Renal pelvis (tissue), 4 donors: Measurements from ENCODE around the gene MRPL11. TPM values are rescaled to one million over a fixed set of nuclear protein-coding genes. Genes with fewer than 3 reads are reported as not detected.
"Not testable (repeated sequence)": the region's sequence is repeated elsewhere in the genome, so short reads cannot be mapped to it uniquely, and the experiment has no call there.

Experiments used
- DNase-seq: peaks from one replicate; pipeline ENCODE4 v3.0.0-alpha.2; 2013
- polyA plus RNA-seq, 3 donors: library from polyadenylated mRNA; unstranded; fragments of 120-200 nt; gene quantifications; one replicate each; pipeline ENCODE4 v1.2.1, GENCODE V29; 2013; ENCODE audit not compliant: insufficient read length in 3 of 3

Gene MRPL11
- polyA plus RNA-seq, 3 donors, result 65.9 to 89.6 (median 85.9) TPM

DNA sequence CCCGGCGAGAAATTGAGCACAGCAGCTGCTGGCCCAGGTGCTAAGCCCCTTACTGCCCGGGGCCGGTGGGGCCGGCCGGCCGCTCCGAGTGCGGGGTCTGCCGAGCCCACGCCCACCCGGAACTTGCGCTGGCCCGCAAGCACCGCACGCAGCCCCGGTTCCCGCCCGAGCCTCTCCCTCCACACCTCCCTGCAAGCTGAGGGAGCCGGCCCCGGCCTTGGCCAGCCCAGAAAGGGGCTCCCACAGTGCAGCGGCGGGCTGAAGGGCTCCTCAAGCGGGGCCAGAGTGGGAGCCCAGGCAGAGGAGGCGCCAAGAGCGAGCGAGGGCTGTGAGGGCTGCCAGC lies 2.3 kb upstream of the MRPL11 start:
- DNase-seq, result not testable (repeated sequence)

DNA sequence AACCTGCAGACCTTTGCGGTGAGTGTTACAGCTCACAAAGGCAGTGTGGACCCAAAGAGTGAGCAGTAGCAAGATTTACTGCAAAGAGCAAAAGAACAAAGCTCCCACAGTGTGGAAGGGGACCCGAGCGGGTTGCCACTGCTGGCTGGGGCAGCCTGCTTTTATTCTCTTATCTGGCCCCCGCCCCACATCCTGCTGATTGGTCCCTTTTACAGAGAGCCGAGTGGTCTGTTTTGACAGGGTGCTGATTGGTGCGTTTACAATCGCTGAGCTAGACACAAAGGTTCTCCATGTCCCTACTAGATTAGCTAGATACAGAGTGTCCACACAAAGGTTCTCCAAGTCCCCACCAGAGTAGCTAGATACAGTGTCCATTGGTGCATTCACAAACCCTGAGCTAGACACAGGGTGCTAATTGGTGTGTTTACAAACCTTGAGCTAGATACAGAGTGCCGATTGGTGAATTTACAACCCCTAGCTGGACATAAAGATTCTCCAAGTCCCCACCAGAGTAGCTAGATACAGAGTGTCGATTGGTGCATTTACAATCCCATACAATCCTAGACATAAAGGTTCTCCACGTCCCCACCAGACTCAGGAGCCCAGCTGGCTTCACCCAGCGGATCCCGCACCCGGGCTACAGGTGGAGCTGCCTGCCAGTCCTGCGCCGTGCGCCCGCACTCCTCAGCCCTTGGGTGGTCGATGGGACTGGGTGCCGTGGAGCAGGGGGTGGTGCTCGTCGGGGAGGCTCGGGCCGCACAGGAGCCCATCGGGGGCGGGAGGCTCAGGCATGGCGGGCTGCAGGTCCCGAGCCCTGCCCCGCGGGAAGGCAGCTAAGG lies 1.7 kb upstream of the MRPL11 start:
- not testable (repeated sequence) for DNase-seq

DNA sequence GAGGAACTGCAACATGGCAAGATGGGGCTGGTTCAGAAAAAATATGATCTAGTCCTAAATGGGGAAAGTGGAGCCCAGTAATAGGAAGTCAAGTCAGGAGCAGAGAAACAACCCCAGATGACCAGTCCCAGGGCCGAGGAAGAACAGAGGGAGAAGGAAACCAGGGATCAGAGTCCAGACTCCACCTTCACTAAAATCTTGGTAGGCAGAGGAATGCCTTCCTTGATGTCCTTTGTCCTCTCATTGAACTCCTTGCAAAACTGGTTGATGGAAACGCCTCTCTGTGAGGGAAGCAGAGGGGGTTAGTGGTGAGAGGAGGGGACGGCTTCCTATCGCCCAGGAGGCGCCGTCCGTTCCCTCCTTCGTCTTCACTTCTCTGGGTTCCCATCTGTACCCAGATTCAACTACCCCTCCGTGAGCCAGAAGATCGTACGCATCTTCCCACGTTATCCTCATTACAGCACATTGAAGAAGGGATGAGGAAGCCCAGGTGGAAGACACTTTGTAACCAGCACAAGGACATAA lies 607 bp downstream of the MRPL11 start:
- no peak for DNase-seq

DNA sequence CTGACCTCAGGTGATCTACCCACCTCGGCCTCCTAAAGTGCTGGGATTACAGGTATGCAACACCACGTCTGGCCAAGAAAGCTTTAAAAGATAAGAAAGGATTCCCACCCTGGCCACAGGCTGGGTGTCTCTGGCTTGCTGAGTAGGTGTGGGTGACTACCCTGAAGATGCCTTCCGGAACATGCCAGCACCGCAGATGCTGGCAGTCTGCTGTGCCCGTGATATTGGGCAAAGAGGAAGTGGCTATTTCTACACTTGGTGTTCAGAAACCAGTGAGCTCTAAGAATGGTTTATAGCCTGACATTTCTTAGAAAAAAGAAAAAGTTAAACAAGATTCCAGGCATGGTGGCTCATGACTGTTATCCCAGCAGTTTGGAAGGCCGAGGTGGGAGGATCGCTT lies 6.1 kb downstream of the MRPL11 start:
- no peak for DNase-seq

DNA sequence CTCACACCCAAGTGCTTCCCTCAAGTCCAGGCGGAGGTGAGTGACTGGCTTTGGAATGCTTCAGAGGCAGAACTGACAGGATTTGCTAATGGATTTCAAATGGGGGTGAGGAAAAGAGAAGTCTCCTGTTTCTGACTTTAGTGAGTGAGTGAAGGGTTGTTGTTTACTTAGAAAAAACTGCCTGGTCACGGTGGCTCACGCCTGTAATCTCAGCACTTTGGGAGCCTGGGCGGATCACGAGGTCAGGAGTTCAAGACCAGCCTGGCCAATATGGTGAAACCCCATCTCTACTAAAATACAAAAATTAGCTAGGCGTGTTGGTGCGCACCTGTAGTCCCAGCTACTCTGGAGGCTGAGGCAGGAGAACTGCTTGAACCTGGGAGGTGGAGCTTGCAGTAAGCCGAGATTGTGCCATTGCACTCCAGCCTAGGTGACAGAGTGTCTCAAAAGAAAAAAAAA lies 6.7 kb downstream of the MRPL11 start:
- not testable (repeated sequence) for DNase-seq

DNA sequence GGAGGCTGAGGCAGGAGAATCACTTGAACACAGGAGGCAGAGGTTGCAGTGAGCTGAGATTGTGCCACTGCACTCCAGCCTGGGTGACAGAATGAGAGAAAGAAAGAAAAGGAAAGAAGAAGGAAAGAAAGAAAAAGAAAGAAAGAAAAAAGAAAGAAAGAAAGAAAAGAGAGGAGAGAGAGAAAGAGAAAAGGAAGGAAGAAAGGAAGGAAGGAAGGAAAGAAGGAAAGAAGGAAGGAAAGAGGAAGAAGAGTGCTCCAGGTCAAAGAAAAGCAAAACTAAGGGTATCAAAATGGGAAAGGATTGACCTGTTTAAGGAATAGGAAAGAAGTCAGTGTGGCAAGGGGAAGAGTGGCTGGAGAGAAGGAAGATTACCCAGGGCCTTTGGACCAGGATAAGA lies 7.4 kb downstream of the MRPL11 start:
- not testable (repeated sequence) for DNase-seq

DNA sequence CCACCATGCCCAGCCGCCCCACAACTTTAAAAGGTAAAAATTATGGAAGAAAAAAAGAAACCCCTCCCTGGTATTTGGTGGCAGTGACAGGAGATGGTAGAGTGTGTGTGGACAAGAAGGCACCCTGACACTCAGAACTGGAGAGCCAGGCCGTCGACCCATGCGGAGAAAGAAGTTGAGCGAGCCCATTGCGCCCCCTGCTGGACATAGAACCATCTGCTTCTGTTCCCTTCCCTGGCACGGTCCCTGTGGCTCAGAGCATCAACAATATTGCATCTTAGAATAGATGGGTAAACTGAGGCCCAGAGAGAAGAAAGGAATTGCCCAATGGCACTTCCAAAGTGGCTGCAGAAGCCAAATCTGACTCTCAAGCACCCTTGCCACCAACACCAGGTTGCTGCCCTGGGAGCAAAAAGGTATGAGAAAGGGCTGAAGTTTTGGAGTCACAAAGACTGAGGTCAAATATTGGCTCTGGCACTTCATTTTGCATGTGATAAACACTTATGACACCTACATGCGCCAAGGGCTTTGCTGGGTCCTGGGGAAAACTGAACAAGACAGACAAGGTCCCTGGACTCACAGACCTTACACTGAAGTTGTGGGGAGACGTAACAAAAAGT lies 8.6 kb downstream of the MRPL11 start:
- DNase-seq, result peak; percentile 45

DNA sequence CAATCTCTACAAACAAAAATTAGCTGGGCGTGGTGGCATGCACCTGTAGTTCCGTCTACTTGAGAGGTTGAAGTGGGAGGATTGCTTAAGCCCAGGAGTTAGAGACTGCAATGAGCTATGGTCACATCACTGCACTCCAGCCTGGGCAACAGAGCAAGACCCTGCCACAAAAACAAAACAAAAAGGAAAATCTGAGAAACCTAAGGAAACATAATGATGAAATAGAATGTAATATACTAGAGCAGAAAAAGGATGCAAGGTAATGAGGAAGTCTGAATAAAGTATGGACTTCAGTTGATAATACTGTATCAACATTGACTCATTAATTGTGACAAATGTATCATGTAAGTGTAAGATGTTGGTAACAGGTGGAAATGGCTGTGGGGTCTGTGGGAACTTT lies 9.7 kb downstream of the MRPL11 start:
- no peak for DNase-seq

DNA sequence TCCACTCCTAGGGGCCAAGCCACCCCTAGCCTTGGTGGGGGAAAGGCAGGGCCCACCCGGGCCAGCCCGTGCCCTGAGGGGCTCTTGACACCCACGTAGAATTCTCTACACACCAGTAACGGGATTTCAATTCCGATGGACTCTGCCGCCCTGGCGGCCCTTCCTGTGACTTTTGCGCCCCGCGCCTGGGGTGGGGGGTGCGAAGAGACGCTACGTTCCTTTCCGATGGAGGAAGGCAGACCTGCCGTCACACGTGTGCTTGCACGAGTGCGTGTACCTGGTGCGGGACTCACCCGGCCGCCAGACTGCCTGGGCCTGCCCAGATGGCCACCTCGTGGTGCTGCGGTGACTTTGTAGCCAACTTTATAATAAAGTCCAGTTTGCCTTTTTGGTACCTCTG lies 12.3 kb downstream of the MRPL11 start:
- no peak for DNase-seq

DNA sequence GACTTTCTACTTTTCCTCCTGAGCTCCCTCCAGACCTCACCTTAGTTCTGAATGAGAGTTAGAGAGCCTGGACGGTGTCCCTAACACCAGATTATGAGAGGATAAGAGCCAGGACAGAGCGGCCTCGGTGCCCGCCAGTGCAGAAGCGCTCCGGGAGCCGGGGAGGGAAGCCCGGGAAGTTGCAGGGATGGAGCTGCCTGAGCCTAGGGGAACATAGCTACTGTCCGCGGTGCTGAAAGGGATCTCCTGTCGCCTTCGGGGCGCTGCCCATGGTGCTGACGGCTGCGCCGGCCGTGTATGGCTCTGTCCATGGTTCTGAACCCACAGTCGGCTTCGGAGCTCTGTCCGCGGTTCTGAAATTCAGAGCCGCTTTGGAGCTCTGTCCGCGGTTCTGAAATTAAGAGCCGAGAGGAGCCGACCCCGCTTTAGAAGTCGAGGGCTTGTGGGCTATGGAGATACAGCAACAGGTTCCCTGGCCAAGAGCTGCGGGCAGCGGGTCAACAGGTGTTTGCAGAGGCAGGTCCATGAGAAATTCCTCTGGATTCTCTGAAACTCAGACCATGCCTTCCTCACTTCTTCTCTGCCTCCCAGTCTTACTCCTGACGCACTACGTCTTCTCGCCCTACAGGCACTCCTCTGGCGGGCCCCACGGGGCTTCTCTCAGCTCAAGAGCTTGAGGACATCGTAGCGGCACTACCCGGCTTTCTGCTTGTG lies 17.0 kb downstream of the MRPL11 start:
- peak; percentile 92 for DNase-seq

DNA sequence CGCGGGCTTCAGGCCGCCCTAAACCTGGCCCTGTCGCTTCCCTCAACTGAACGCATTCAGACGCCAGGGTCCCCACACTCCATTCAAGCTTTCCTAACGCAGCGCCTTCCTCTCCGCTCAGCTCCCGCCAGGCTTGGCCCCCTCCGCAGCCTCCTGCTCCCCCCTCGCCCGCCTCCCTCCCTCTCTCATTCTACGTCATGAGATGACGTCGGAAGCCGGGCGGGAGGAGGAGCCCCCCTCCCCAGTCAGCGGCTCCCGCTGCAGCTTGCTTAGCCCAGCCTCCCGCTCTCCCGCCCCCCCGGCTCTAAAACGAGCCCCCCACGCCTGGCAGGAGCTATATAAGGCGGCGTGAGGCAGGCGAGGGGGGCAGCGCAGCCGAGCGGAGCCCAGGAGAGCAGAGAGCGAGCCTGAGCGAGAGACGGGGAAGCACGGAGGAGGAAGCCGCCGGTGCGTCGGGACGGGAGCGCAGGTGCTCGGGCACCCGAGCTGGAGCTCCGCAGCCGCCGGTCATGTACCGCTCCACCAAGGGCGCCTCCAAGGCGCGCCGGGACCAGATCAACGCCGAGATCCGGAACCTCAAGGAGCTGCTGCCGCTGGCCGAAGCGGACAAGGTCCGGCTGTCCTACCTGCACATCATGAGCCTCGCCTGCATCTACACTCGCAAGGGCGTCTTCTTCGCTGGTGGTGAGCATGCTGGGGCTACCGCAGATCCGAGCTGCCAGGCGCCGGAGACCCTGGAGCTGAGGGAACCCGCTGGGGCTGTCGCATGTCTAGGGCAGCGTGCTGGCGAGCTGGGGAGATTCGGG lies 17.8 kb downstream of the MRPL11 start, which contains the start of gene NPAS4:
TSS of gene NPAS4 (plus strand) at position 365 of the 806 bp plus-strand sequence. CDS start at position 510, 145 bp downstream.
- no peak for DNase-seq

DNA sequence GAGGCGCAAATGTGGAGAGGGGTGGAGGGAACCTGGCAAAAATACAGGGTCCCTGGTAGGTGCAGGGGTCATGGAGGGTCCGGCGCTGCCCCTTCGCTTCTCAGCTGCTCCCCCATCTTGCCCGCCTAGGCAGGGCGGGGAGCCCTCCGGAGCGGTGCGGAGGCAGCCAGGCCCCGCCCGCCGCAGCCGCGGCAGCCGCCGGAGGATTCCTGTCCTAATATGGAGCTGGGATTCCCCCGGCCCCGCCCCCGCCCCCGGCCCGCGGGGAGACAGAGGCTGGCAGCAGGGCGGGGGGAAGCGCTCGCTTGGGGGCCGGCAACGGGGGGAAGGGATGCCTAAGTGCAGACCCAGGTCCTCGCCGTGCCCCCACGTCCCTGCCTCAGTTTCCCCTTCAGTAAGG lies 18.8 kb downstream of the MRPL11 start:
- DNase-seq, result no peak

DNA sequence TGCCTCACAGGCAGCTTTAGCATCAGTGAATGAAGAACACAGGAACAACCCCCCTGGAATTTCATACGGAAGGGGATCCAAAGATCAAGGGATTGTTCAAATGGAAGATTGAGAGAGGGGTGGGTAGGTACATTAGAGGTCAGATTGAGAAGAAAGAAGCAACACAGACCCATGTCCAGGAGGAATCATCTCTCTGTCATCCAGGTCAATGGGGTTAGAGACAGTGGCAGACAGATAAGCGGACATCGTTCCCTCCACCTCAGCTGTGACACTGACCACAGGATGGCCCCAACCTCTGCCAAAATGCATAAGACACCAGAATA lies 19.7 kb downstream of the MRPL11 start:
- DNase-seq, result no peak

DNA sequence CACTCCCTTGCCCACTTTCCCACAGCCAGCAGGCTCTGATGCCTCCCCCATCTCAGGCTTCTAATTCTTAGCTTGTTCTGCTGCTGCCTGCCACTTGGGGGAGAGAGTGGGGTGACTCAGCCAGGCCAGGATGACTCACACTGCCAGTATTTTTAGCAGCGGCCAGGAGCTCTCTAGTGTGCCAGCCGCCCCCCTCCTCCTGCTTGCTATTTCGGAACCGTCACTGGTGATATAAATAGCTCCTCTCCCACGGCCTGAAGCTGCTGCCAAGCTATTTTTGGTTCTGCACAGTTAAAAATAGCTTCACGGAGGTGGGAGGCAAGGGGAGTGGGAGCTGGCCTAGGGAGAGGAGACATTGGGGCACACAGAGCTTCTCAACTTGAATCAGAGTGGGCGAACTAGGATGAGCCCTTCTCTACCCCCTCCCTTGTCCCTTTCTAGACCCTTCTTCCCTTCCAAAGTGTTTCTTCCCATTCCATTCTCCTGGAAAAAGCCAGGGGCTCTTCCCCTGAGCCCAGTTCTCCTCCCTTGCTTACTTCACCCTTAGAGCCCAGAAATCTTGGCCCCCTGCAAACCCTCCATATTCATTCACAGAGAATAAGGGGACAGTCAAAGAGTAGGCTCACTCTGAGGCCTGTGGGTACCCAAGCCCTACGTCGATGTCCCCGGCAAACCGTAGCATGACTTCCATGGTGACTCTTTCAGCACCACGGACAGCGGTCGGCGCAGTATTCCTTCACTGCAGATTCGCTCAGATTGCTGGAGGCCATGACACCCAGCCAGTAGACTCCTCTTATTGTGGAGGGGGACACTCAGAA lies 20.3 kb downstream of the MRPL11 start:
- peak; percentile 80 for DNase-seq

DNA sequence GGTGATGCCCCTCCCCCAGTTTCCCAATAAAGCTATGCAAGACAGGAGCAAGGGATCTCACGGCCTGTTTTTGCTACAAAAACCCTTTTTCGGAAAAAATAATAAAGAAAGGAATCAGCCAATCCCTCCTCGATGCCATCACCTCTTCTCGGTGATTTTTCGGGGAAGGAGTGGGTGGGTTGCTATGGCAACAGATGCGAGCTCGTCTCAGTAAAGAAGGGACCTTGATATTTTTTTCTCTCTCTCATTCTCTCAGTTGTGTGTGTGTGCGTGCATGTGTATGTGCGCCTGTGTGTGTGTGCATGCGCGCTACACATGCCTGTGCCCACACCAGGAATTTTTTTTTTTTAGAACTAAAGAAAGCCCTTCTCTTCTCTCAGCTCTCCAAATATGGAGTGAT lies 21.6 kb downstream of the MRPL11 start:
- DNase-seq, result no peak

DNA sequence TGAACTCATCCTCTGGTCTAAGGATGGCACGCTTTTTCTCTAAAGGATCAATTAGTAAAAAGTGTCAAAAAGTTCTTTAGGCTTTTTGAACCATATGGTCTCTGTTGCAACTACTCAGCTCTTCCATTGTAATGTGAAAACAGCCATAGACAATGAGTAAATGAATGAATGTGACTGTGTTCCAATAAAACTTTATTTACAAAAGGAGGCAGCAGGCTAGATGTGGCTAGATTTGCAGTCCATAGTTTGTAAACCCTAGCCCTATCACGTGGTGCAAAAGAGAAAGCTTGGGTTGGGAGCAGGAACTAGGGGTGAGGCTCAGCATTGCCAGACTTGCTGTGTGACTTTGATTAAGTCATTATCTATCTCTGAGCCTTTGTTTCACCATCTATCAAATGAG lies 23.2 kb downstream of the MRPL11 start:
- DNase-seq, result no peak

DNA sequence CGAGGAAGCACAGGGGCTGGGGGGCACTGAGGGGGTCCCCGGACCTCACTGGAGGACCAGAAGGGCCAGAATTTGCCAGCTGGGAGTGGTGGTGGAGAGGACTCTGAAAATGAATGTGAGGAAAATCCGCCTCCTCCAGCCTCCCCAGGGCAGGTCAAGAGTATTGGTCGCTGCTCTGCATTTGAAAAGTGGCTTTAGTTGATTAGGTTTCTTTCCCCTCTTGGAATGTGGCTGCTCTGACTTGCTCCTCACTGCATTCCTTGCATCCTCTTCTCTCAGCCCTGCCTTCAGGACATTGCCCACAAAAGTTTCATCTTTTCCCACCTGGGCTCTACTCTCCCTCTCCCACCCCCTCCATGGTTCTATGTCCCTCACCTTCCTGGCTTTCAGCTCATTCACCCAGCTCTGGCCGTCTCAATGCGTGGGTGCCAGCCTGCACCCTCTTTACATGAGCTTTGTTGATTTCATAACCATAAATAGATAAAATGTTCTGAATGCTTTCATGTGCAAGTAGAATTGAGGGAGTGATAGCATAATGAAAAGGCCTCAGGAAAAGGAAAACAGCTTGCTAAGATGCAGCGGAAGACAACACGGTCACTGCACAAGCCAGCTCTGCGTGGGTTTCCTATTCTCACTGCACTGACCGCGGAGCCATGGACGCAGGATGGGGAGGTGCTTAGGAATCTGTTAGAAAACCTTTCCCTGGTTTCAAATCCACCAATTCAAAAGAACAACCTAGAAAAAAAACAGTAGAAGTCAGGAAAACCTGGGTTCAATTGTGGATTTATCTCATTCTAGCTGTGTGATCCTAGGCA lies 24.3 kb downstream of the MRPL11 start:
- no peak for DNase-seq

DNA sequence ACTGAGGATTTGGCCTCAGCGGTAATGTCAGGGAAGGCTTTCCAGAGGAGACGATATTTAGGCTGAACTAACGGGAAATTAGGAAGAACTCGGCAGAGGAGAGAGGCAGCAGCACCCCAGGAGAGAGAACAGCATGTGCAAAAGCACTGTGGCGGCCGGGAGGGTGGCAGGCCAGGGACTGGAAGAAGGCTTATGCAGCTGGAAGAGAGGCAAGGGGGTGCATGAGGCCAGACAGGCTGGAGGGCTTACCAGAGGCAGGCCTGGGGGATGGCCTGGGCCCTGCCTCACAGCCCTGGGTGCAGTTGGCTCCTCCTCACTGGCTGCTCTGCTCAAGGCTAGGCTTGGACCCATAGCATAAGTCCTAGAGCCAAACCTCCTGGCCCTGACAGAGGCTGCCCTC lies 25.5 kb downstream of the MRPL11 start:
- no peak for DNase-seq

DNA sequence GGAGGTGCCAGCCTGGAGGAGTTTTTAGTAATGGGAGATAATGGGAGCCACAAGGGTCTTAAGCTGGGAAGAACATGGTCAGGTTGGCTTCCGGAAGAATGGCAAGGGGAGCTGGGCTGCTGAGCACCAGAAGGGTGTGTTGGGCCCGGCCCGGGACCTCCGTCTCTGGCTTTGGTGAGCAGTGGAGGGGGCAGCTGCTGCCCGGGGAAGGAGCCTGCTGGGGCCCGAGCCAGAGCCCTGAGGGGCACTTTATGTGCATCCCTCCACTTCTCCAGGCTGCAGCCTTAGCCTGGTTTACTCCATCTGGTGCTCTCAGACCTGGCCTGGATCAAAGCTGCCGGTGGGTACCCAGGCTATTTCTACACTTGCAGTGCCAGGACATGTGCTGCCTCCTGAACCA lies 26.5 kb downstream of the MRPL11 start:
- DNase-seq, result no peak

DNA sequence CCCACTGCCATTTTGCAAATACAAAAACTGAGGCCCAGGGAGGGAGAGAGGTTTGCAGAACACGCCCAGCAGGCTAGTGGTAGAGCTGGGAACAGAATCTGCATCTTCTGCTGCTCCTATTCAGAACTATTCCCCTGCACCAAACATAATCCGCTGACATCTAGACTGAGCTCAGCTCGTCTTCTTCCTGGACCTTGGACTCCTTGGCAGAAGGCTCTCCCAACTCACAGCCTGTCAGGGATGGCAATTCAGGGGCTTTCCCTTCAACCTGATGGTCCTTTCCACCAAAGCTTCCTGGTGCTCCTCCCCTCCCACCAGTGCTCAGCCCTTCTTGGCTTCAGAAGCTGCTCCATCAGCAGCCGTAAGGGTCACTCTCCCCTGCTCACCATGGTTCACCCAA lies 27.3 kb downstream of the MRPL11 start:
- DNase-seq, result no peak
